Uterus (tissue), 4 donors: ENCODE results near the gene ATF4. TPM values are rescaled to one million over a fixed set of nuclear protein-coding genes. Genes with fewer than 3 reads are reported as not detected.

ENCODE experiments used
- DNase-seq, 2 donors: peaks; one replicate each; pipeline ENCODE4 v3.0.0-alpha.2; 2019 to 2020
- H3K27ac ChIP-seq, 2 donors: fragments of 200-600 bp; sonication (generic); 1 replicate in 1 of 2; 2 replicates in 1 of 2; pipeline ENCODE4 v1.5.1; 2016 to 2018
- H3K27me3 ChIP-seq, 2 donors: fragments of 200-600 bp; sonication (generic); one replicate each; pipeline ENCODE4 v1.5.1; 2018 to 2019; ENCODE audit warnings: control low read depth in 1 of 2
- H3K36me3 ChIP-seq, 2 donors: fragments of 200-600 bp; sonication (generic); one replicate each; pipeline ENCODE4 v1.5.1; 2019; ENCODE audit warnings: control low read depth in 1 of 2
- H3K4me1 ChIP-seq, 2 donors: fragments of 200-600 bp; sonication (generic); one replicate each; pipeline ENCODE4 v1.5.1; 2018 to 2019; ENCODE audit warnings: control low read depth in 1 of 2
- H3K4me3 ChIP-seq, 2 donors: fragments of 200-600 bp; sonication (generic); 1 replicate in 1 of 2; 2 replicates in 1 of 2; pipeline ENCODE4 v1.5.1; 2018 to 2019; ENCODE audit warnings: mild to moderate bottlenecking in 1 of 2
- H3K9me3 ChIP-seq, 2 donors: fragments of 200-600 bp; sonication (generic); one replicate each; pipeline ENCODE4 v1.5.1; 2019; ENCODE audit warnings: control low read depth in 1 of 2
- CTCF ChIP-seq, 4 experiments: fragments of 200-600 bp in 2 of 4; fragments of 450-650 bp in 2 of 4; sonication (generic) in 2 of 4; IDR thresholded peaks; one replicate each; pipeline ENCODE4 v1.5.1; 2016 to 2019; ENCODE audit warnings: antibody characterized with exemption in 4 of 4, mild to moderate bottlenecking in 2 of 4, moderate library complexity in 1 of 4
- POLR2A ChIP-seq, 2 donors: fragments of 450-650 bp; IDR thresholded peaks; one replicate each; pipeline ENCODE4 v1.6.1; 2016; ENCODE audit warnings: antibody characterized with exemption in 2 of 2, mild to moderate bottlenecking in 1 of 2, moderate library complexity in 1 of 2
- intact Hi-C: fragments of 100-400 bp; cut with DNase I; formaldehyde crosslinking; loops from one replicate; pipeline ENCODE4 v1.15.1; 2023; ENCODE audit warnings: low total_unique reads
- total RNA-seq, 4 donors: library from RNA; depleted of rRNA in 3 of 4; stranded (reverse); fragments of >200 nt in 3 of 4; gene quantifications; one replicate each; pipeline versions ENCODE4 v1.1.0 to v1.2.4, GENCODE V29; 2014 to 2023
- donor health status: DM: yes; HTN: yes; CAD: no.

Gene ATF4
- total RNA-seq, 4 donors from 2014 or later, result 105 to 351 (median 293) TPM

DNA sequence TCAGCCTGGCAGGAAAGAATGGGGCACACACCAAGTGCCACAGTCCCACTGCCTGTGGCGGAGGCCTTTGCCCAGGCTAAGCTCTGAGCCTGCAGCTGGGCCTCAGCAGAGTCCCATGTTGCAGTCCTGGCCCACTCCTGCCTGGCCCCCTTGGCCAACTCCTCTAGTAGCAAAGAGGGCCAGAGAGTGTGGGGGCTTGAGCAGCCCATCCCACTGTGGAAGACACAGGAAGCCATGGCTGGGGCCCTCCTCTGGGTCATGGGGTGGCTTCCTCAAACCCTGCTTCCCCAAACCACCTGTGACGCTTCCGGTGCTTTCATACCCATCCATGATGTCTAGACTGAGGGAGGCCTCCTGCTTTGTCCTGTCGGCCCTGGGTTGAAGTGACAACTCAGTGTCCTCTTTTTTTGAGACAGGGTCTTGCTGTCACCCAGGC is 6.4 kb downstream of the ATF4 start:
- H3K4me1 ChIP-seq, result peaks cover 12 to 44% of the 10 kb centered on the region in 2 donors
- H3K36me3 ChIP-seq, result no peaks in the 10 kb centered on the region
- no peak overlapping the region for H3K27ac ChIP-seq
- no peak for TF ChIP-seq POLR2A (IDR thresholded peaks at IDR 0.05)
- no peak for TF ChIP-seq CTCF (IDR thresholded peaks at IDR 0.05)
- H3K4me3 ChIP-seq, result no peak overlapping the region
- intact Hi-C loops, result no loop called here
- no peaks in the 10 kb centered on the region for H3K27me3 ChIP-seq
- DNase-seq, result no peak
- H3K9me3 ChIP-seq, result no peaks in the 10 kb centered on the region

GRCh38 chr22:39527481-39527961 is 7.2 kb downstream of the ATF4 start:
- no peaks in the 10 kb centered on the region for H3K27me3 ChIP-seq
- H3K4me3 ChIP-seq, result no peak overlapping the region
- TF ChIP-seq POLR2A (IDR thresholded peaks at IDR 0.05), result no peak
- TF ChIP-seq CTCF (IDR thresholded peaks at IDR 0.05), result no peak
- peaks cover 11 to 42% of the 10 kb centered on the region in 2 donors for H3K4me1 ChIP-seq
- no peak for DNase-seq
- no peaks in the 10 kb centered on the region for H3K36me3 ChIP-seq
- H3K9me3 ChIP-seq, result no peaks in the 10 kb centered on the region
- peak overlapping the region; percentile 5 to 9 for H3K27ac ChIP-seq
- intact Hi-C loops, result no loop called here

GRCh38 chr22:39528080-39528661 is 7.8 kb downstream of the ATF4 start:
- H3K27me3 ChIP-seq, result no peaks in the 10 kb centered on the region
- DNase-seq, result no peak

GRCh38 chr22:39528681-39529486 is 8.5 kb downstream of the ATF4 start:
- Histone ChIP-seq H3K9me3 (no peaks in the 10 kb centered on the region), H3K4me3 (peak overlapping the region in 1 of 2 donors; percentile 2), H3K27me3 (no peaks in the 10 kb centered on the region), H3K36me3 (no peaks in the 10 kb centered on the region), H3K4me1 (peaks cover 8 to 33% of the 10 kb centered on the region in 2 donors), H3K27ac (peak overlapping the region; percentile 35 to 51)
- TF ChIP-seq CTCF (IDR thresholded peaks at IDR 0.05), result peak; percentile 97 to 99 (median 98)
- TF ChIP-seq POLR2A (IDR thresholded peaks at IDR 0.05), result peak in 1 of 2 donors; percentile 82
- peak; percentile 86 to 88 for DNase-seq
- intact Hi-C loops, result no loop called here

More at GRCh38 chr22:39528080-39528661, 7.8 kb downstream of the ATF4 start:
- Histone ChIP-seq H3K36me3 (no peaks in the 10 kb centered on the region), H3K4me3 (no peak overlapping the region), H3K4me1 (peaks cover 8 to 37% of the 10 kb centered on the region in 2 donors), H3K9me3 (no peaks in the 10 kb centered on the region), H3K27ac (peak overlapping the region; percentile 32 to 51)
- intact Hi-C loops, result no loop called here
- no peak for TF ChIP-seq CTCF (IDR thresholded peaks at IDR 0.05)
- no peak for TF ChIP-seq POLR2A (IDR thresholded peaks at IDR 0.05)

DNA sequence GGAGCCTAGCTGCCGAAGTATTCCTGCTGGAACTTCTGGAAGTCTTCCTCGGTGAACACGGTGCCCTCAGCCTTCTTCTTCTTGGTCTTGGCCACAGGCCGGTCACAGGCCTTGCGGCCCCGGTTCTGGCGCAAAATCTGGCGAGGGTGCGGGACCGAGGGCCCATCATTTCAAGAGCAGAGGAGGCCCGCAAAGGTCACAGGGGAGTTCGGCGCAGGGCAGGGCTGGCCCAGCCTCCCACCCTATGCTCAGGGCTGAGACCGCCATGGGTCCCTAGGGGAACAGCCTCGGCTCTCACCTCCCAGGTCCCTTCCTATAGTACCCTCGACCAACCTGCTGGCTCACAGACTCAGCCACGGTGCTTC is 9.1 kb downstream of the ATF4 start:
- Histone ChIP-seq H3K27ac (peak overlapping the region; percentile 35 to 51), H3K4me3 (peak overlapping the region in 1 of 2 donors; percentile 2)

More for the DNA sequence above, 9.1 kb downstream of the ATF4 start:
- no peaks in the 10 kb centered on the region for H3K9me3 ChIP-seq
- no peaks in the 10 kb centered on the region for H3K36me3 ChIP-seq
- no peak for DNase-seq
- intact Hi-C loops, result no loop called here
- H3K27me3 ChIP-seq, result no peaks in the 10 kb centered on the region
- peaks cover 8 to 33% of the 10 kb centered on the region in 2 donors for H3K4me1 ChIP-seq
- TF ChIP-seq CTCF (IDR thresholded peaks at IDR 0.05) (no peak), POLR2A (IDR thresholded peaks at IDR 0.05) (no peak)
